ENCODE measurements around the gene PTRHD1. TPM values are rescaled to one million over a fixed set of nuclear protein-coding genes. Genes with fewer than 3 reads are reported as not detected.
"Not testable (repeated sequence)": the region's sequence is repeated elsewhere in the genome, so short reads cannot be mapped to it uniquely, and the experiment has no call there.

The PTRHD1 gene
- 10 to 100 TPM; 35.1 to 41.2 (median 38.3) TPM for polyA plus RNA-seq (ENCODE audit: insufficient read length in 4 of 4)

- peak; percentile 93 to 96 (median 94) for DNase-seq (ENCODE audit: low read depth in 4 of 4, low spot score in 3 of 4)
Observed at GRCh38 chr2:24792874-24793760, at the start of gene PTRHD1, which contains the start of gene CENPO. TSS of gene PTRHD1 (minus strand) at chr2:24793391. CDS start at chr2:24793377, 14 bp downstream. TSS of gene CENPO (plus strand) at chr2:24793425. CDS start at chr2:24793920, 495 bp downstream.

GRCh38 chr2:24842081-24843050 is 49.2 kb upstream of the PTRHD1 start:
- no peak for DNase-seq (ENCODE audit: low read depth in 4 of 4, low spot score in 3 of 4)

GRCh38 chr2:24840962-24841945 is 48.1 kb upstream of the PTRHD1 start:
- DNase-seq (ENCODE audit: low read depth in 4 of 4, low spot score in 3 of 4), result no peak

GRCh38 chr2:24840164-24840869 is 47.1 kb upstream of the PTRHD1 start:
- DNase-seq (ENCODE audit: low read depth in 4 of 4, low spot score in 3 of 4), result no peak

- DNase-seq (ENCODE audit: low read depth in 4 of 4, low spot score in 3 of 4), result no peak
Observed at GRCh38 chr2:24839729-24840128, 46.5 kb upstream of the PTRHD1 start.

- DNase-seq (ENCODE audit: low read depth in 4 of 4, low spot score in 3 of 4), result no peak
Observed at GRCh38 chr2:24838541-24838940, 45.4 kb upstream of the PTRHD1 start.

- no peak for DNase-seq (ENCODE audit: low read depth in 4 of 4, low spot score in 3 of 4)
Observed at GRCh38 chr2:24837996-24838513, 44.9 kb upstream of the PTRHD1 start.

- DNase-seq (ENCODE audit: low read depth in 4 of 4, low spot score in 3 of 4), result no peak
Observed at GRCh38 chr2:24836706-24837105, 43.5 kb upstream of the PTRHD1 start.

GRCh38 chr2:24836206-24836605 is 43.0 kb upstream of the PTRHD1 start:
- no peak for DNase-seq (ENCODE audit: low read depth in 4 of 4, low spot score in 3 of 4)

GRCh38 chr2:24835411-24835810 is 42.2 kb upstream of the PTRHD1 start:
- not testable (repeated sequence) for DNase-seq (ENCODE audit: low read depth in 4 of 4, low spot score in 3 of 4)

GRCh38 chr2:24834733-24835395 is 41.7 kb upstream of the PTRHD1 start:
- DNase-seq (ENCODE audit: low read depth in 4 of 4, low spot score in 3 of 4), result no peak

GRCh38 chr2:24833821-24834732 is 40.9 kb upstream of the PTRHD1 start:
- no peak for DNase-seq (ENCODE audit: low read depth in 4 of 4, low spot score in 3 of 4)

- DNase-seq (ENCODE audit: low read depth in 4 of 4, low spot score in 3 of 4), result no peak
Observed at GRCh38 chr2:24832931-24833701, 39.9 kb upstream of the PTRHD1 start.

GRCh38 chr2:24832521-24832920 is 39.3 kb upstream of the PTRHD1 start:
- no peak for DNase-seq (ENCODE audit: low read depth in 4 of 4, low spot score in 3 of 4)

- DNase-seq (ENCODE audit: low read depth in 4 of 4, low spot score in 3 of 4), result no peak
Observed at GRCh38 chr2:24832073-24832461, 38.9 kb upstream of the PTRHD1 start.

- no peak for DNase-seq (ENCODE audit: low read depth in 4 of 4, low spot score in 3 of 4)
Observed at GRCh38 chr2:24831221-24832072, 38.3 kb upstream of the PTRHD1 start.

Data from left renal pelvis (tissue), 4 donors.